ENCODE measurements around the gene CFAP45. TPM values are rescaled to one million over a fixed set of nuclear protein-coding genes. Genes with fewer than 3 reads are reported as not detected.

CFAP45 gene
- total RNA-seq, 1 donor from 2014 or later = not detected

DNA sequence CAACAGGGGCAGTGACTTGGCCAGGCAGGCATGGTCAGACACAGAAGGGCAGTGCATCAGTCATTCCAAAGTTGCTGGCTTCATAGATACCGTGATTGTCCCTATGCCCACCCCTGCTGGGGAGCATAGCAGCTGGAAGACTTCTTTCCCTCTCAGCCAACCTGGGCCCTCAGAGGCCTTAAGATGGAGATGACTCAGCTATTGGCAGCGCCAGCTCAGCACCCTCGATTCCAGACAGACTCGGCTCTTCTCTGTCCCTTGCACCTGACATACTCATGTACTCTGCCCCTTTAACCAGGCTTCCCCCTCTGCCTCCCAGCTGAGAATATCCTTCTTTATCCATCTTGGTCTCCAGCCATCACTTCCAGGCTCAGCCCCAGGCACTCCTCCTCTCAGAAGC, 56.5 kb downstream of the CFAP45 start:
- no peak overlapping the region for H3K4me3 ChIP-seq (ENCODE audit: low read length in 3 of 3)

DNA sequence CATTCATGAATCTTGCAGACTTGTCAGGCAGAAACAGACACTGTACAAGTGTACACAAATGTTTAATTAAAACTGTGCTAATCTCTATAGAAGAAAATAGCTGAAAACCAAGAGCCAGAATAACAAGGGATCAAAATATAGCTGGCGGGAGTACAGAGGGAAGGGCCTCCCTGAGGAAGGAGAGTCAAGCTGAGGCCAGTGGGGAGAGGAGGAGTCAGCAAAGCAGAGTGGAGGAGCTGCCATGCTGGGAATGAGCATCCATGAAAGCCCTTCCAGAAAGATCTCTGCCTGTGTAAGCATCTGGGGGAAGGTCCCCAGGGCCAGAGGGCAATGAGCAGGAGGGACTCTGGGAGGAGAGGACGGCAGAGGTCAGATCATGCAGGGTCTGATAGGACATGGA, 58.2 kb downstream of the CFAP45 start:
- no peak overlapping the region for H3K4me3 ChIP-seq (ENCODE audit: low read length in 3 of 3)
- peaks cover 0 to 2% (median 0%) of the 10 kb centered on the region in 3 donors for H3K4me1 ChIP-seq (ENCODE audit: control insufficient read depth in 3 of 3, insufficient read depth in 3 of 3, low read length in 3 of 3)
- no peaks in the 10 kb centered on the region for H3K27me3 ChIP-seq (ENCODE audit: control insufficient read depth in 3 of 3, insufficient read depth in 3 of 3, low read length in 3 of 3)
- H3K9me3 ChIP-seq (ENCODE audit: control insufficient read depth in 3 of 3, low read length in 3 of 3) = no peaks in the 10 kb centered on the region
- no peak overlapping the region for H3K27ac ChIP-seq (ENCODE audit: low read depth, low read length)
- no peak overlapping the region for H3K9ac ChIP-seq (ENCODE audit: low read depth in 1 of 3, low read length in 3 of 3)
- H3K36me3 ChIP-seq (ENCODE audit: control insufficient read depth in 3 of 3, insufficient read depth in 3 of 3, low read length in 3 of 3) = peaks cover 15 to 25% (median 16%) of the 10 kb centered on the region in 3 donors

More for the DNA sequence above, 56.5 kb downstream of the CFAP45 start:
- Histone ChIP-seq H3K27ac (ENCODE audit: low read depth, low read length) (no peak overlapping the region), H3K36me3 (ENCODE audit: control insufficient read depth in 3 of 3, insufficient read depth in 3 of 3, low read length in 3 of 3) (peaks cover 7 to 17% (median 12%) of the 10 kb centered on the region in 3 donors), H3K4me1 (ENCODE audit: control insufficient read depth in 3 of 3, insufficient read depth in 3 of 3, low read length in 3 of 3) (peaks cover 0 to 2% (median 0%) of the 10 kb centered on the region in 3 donors), H3K9ac (ENCODE audit: low read depth in 1 of 3, low read length in 3 of 3) (no peak overlapping the region), H3K9me3 (ENCODE audit: control insufficient read depth in 3 of 3, low read length in 3 of 3) (no peaks in the 10 kb centered on the region), H3K27me3 (ENCODE audit: control insufficient read depth in 3 of 3, insufficient read depth in 3 of 3, low read length in 3 of 3) (no peaks in the 10 kb centered on the region)

DNA sequence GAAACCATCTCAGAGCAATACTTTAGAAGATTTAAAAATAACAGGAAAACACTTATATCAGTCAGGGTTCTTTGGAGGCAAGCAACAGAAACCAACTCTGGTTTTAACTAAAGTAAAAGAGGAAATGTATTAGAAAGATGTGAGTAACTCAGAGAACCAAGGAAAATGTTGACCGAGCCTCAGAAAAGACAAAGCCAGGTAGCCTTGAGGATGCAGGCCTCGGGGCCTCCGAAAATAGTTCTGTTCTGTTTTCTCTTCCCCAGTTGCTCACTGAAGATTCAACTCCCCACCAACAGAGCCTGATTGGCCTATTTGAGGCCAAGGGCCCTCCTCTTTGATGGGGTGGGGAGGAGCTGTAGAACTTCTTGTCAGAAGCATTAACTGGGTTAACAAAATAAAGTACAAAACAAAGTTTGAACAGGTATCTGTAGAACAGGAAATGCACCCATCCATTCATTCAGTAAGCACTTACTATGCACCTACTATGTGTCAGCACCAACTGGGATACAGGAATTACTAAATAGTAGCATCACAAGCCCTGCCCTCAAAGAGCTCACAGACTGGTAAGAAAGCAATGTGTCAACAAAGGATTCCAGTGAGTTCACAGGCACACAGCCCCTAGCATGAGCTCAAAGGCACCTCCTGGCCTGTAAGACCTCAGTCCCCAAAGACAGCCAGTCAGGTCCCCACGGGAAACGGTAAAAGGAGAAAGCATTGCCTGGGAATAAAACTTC, 60.7 kb downstream of the CFAP45 start:
- Histone ChIP-seq H3K27ac (ENCODE audit: low read depth, low read length) (no peak overlapping the region), H3K4me3 (ENCODE audit: low read length in 3 of 3) (no peak overlapping the region), H3K9me3 (ENCODE audit: control insufficient read depth in 3 of 3, low read length in 3 of 3) (no peaks in the 10 kb centered on the region), H3K4me1 (ENCODE audit: control insufficient read depth in 3 of 3, insufficient read depth in 3 of 3, low read length in 3 of 3) (peaks cover 0 to 5% (median 2%) of the 10 kb centered on the region in 3 donors), H3K27me3 (ENCODE audit: control insufficient read depth in 3 of 3, insufficient read depth in 3 of 3, low read length in 3 of 3) (no peaks in the 10 kb centered on the region), H3K9ac (ENCODE audit: low read depth in 1 of 3, low read length in 3 of 3) (no peak overlapping the region), H3K36me3 (ENCODE audit: control insufficient read depth in 3 of 3, insufficient read depth in 3 of 3, low read length in 3 of 3) (peaks cover 17 to 27% (median 19%) of the 10 kb centered on the region in 3 donors)

DNA sequence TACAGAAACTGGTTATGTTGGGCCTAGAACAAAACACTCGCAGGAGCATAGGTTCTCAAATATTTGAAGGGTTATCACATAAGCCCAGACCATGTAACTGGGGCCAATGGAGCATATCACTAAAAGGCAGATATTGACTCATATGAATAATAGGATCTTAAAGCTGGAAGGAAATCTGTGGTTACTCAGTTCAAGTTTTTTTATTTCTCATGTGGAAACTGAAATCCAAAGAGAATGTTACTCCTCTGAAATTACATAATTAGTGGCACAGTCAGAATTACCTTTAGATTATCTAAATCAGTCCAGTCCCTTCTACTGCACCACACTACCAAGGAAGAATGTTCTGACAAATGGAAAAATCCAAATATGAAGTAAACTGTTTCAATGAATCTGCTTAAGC, 61.2 kb downstream of the CFAP45 start:
- H3K36me3 ChIP-seq (ENCODE audit: control insufficient read depth in 3 of 3, insufficient read depth in 3 of 3, low read length in 3 of 3) = peaks cover 17 to 27% (median 19%) of the 10 kb centered on the region in 3 donors
- H3K9ac ChIP-seq (ENCODE audit: low read depth in 1 of 3, low read length in 3 of 3) = no peak overlapping the region
- H3K4me1 ChIP-seq (ENCODE audit: control insufficient read depth in 3 of 3, insufficient read depth in 3 of 3, low read length in 3 of 3) = peaks cover 0 to 5% (median 2%) of the 10 kb centered on the region in 3 donors
- H3K27ac ChIP-seq (ENCODE audit: low read depth, low read length) = no peak overlapping the region
- H3K4me3 ChIP-seq (ENCODE audit: low read length in 3 of 3) = no peak overlapping the region
- H3K9me3 ChIP-seq (ENCODE audit: control insufficient read depth in 3 of 3, low read length in 3 of 3) = no peaks in the 10 kb centered on the region
- H3K27me3 ChIP-seq (ENCODE audit: control insufficient read depth in 3 of 3, insufficient read depth in 3 of 3, low read length in 3 of 3) = no peaks in the 10 kb centered on the region

DNA sequence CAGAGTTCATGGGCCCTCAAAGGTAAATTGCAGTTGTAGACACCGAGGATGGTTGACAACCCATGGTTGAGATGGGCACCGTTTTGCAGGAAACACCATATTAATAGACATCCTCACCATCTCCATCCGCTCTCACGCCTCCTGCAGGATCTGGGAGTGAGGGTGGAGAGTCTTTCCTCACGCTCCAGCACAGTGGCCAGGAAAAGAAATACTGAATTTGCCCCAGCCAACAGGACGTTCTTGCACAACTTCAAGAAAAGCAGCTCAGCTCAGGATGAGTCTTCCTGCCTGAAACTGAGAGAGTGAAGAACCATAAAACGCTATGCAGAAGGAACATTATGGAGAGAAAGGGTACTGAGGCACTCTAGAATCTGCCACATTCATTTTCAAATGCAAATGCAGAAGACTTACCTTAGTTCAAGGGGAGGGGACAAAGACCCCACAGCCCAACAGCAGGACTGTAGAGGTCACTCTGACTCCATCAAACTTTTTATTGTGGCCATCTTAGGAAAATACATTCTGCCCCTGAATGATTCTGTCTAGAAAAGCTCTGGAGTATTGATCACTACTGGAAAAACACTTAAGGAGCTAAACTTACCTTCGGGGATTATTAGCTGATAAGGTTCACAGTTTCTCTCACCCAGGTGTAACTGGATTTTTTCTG, 64.0 kb downstream of the CFAP45 start:
- H3K9me3 ChIP-seq (ENCODE audit: control insufficient read depth in 3 of 3, low read length in 3 of 3) = no peaks in the 10 kb centered on the region
- H3K4me1 ChIP-seq (ENCODE audit: control insufficient read depth in 3 of 3, insufficient read depth in 3 of 3, low read length in 3 of 3) = peaks cover 0 to 5% (median 0%) of the 10 kb centered on the region in 3 donors
- H3K36me3 ChIP-seq (ENCODE audit: control insufficient read depth in 3 of 3, insufficient read depth in 3 of 3, low read length in 3 of 3) = peaks cover 19 to 23% (median 20%) of the 10 kb centered on the region in 3 donors
- no peaks in the 10 kb centered on the region for H3K27me3 ChIP-seq (ENCODE audit: control insufficient read depth in 3 of 3, insufficient read depth in 3 of 3, low read length in 3 of 3)
- H3K9ac ChIP-seq (ENCODE audit: low read depth in 1 of 3, low read length in 3 of 3) = no peak overlapping the region
- H3K4me3 ChIP-seq (ENCODE audit: low read length in 3 of 3) = no peak overlapping the region
- H3K27ac ChIP-seq (ENCODE audit: low read depth, low read length) = no peak overlapping the region

DNA sequence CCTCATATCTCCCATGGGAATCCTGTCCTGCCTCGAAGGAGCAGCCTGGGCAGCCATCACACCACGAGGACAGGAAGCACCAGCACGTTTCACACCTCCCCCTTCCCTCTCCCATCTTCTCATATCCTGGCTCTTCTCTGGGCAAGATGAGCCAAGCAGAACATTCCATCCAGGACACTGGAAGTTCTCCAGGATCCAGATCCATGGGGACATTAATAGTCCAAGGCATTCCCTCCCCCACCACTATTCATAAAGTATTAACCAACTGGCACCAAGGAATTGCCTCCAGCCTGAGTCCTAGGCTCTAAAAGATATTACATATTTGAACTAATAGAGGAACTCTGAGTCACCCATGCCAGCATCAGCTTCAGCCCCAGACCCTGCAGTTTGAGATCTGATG, 64.6 kb downstream of the CFAP45 start:
- Histone ChIP-seq H3K4me1 (ENCODE audit: control insufficient read depth in 3 of 3, insufficient read depth in 3 of 3, low read length in 3 of 3) (peaks cover 0 to 9% (median under 1%) of the 10 kb centered on the region in 3 donors), H3K27ac (ENCODE audit: low read depth, low read length) (no peak overlapping the region), H3K9ac (ENCODE audit: low read depth in 1 of 3, low read length in 3 of 3) (no peak overlapping the region), H3K9me3 (ENCODE audit: control insufficient read depth in 3 of 3, low read length in 3 of 3) (no peaks in the 10 kb centered on the region), H3K36me3 (ENCODE audit: control insufficient read depth in 3 of 3, insufficient read depth in 3 of 3, low read length in 3 of 3) (peaks cover 13 to 17% (median 15%) of the 10 kb centered on the region in 3 donors), H3K27me3 (ENCODE audit: control insufficient read depth in 3 of 3, insufficient read depth in 3 of 3, low read length in 3 of 3) (no peaks in the 10 kb centered on the region), H3K4me3 (ENCODE audit: low read length in 3 of 3) (no peak overlapping the region)

DNA sequence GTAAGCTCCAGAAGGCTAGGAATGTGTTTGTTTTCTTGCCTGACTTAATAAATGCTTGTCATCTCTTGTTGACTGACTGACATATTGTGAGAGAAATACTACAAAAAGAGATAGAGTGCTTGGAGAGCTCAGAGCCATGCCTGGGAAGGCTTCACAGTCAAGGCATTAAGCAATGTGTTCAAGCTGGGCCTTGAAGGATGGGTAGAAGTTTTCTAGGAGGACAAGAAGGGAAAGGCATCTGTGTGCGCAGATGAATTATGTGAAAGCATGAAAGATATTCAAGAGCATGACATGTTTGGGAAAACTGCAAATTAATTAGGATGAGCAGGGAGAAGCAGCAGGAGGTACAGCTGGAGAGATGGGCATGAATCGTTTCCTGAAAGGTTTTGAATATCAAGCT, 67.7 kb downstream of the CFAP45 start:
- no peaks in the 10 kb centered on the region for H3K27me3 ChIP-seq (ENCODE audit: control insufficient read depth in 3 of 3, insufficient read depth in 3 of 3, low read length in 3 of 3)
- H3K36me3 ChIP-seq (ENCODE audit: control insufficient read depth in 3 of 3, insufficient read depth in 3 of 3, low read length in 3 of 3) = peaks cover 2 to 9% (median 8%) of the 10 kb centered on the region in 3 donors
- H3K9ac ChIP-seq (ENCODE audit: low read depth in 1 of 3, low read length in 3 of 3) = no peak overlapping the region
- H3K9me3 ChIP-seq (ENCODE audit: control insufficient read depth in 3 of 3, low read length in 3 of 3) = no peaks in the 10 kb centered on the region
- H3K4me3 ChIP-seq (ENCODE audit: low read length in 3 of 3) = no peak overlapping the region
- H3K4me1 ChIP-seq (ENCODE audit: control insufficient read depth in 3 of 3, insufficient read depth in 3 of 3, low read length in 3 of 3) = peaks cover 8 to 18% (median 14%) of the 10 kb centered on the region in 3 donors
- no peak overlapping the region for H3K27ac ChIP-seq (ENCODE audit: low read depth, low read length)

DNA sequence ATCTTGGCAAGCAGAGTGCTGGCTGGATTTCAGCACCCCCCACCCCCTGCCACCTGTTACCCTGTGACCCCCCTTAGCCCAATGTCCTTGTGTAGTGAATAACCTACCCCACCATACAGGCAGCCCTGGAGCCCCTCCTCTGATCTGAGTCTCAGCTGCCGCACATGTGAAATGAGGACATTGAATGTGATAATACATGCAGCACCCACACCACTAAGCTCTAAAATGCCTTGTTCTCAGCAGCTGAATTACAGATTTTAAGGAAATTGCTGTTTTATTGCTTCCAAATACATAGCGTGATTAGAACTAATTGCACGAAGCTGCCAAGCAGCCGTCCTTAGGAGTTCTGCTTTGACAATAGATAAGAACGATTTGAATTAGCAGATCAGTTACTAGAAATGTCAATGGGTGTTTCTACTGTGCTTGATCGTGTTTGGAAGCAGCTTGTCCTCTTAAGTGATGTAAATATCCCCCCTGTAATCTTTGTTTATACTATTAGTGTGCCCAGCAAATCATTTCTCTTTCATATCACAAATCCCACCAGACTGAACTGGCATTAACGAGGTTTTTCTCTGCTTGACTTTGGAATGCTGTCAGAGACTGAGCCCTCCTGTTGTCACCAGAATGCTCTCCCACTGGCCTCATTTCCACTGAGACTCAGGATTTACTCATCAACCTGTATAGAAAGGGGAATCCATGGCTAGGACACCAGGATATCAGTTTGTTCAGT, 68.4 kb downstream of the CFAP45 start:
- H3K9ac ChIP-seq (ENCODE audit: low read depth in 1 of 3, low read length in 3 of 3) = no peak overlapping the region

DNA sequence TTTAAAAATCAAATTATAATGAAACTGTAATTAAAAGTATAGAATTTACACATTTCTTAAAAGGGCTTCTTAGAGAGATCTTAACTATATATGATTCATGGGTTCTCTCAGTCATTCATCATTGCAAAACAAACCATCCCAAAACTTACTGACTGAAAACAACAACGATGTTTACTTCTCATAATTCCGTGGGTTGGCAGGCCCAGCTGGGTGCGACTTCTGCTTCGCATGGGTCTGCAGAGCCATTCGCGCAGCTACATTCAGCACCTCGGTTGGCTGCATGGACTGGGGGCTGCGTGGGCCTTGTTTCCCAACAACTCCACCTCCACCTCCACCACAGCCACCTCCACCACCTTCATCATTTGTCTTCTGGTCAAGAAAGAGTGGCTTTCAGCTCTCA, 69.2 kb downstream of the CFAP45 start:
- H3K4me3 ChIP-seq (ENCODE audit: low read length in 3 of 3) = no peak overlapping the region
- H3K9me3 ChIP-seq (ENCODE audit: control insufficient read depth in 3 of 3, low read length in 3 of 3) = no peaks in the 10 kb centered on the region
- peaks cover 8 to 25% (median 16%) of the 10 kb centered on the region in 3 donors for H3K4me1 ChIP-seq (ENCODE audit: control insufficient read depth in 3 of 3, insufficient read depth in 3 of 3, low read length in 3 of 3)
- peaks cover 0 to 2% (median 0%) of the 10 kb centered on the region in 3 donors for H3K36me3 ChIP-seq (ENCODE audit: control insufficient read depth in 3 of 3, insufficient read depth in 3 of 3, low read length in 3 of 3)
- no peaks in the 10 kb centered on the region for H3K27me3 ChIP-seq (ENCODE audit: control insufficient read depth in 3 of 3, insufficient read depth in 3 of 3, low read length in 3 of 3)
- no peak overlapping the region for H3K9ac ChIP-seq (ENCODE audit: low read depth in 1 of 3, low read length in 3 of 3)
- no peak overlapping the region for H3K27ac ChIP-seq (ENCODE audit: low read depth, low read length)

More for the DNA sequence above, 68.4 kb downstream of the CFAP45 start:
- no peak overlapping the region for H3K4me3 ChIP-seq (ENCODE audit: low read length in 3 of 3)
- no peaks in the 10 kb centered on the region for H3K27me3 ChIP-seq (ENCODE audit: control insufficient read depth in 3 of 3, insufficient read depth in 3 of 3, low read length in 3 of 3)
- H3K36me3 ChIP-seq (ENCODE audit: control insufficient read depth in 3 of 3, insufficient read depth in 3 of 3, low read length in 3 of 3) = peaks cover under 1 to 3% (median 2%) of the 10 kb centered on the region in 3 donors
- no peaks in the 10 kb centered on the region for H3K9me3 ChIP-seq (ENCODE audit: control insufficient read depth in 3 of 3, low read length in 3 of 3)
- peaks cover 8 to 25% (median 14%) of the 10 kb centered on the region in 3 donors for H3K4me1 ChIP-seq (ENCODE audit: control insufficient read depth in 3 of 3, insufficient read depth in 3 of 3, low read length in 3 of 3)
- no peak overlapping the region for H3K27ac ChIP-seq (ENCODE audit: low read depth, low read length)
